ENCODE measurements around the gene TTYH2. TPM values are rescaled to one million over a fixed set of nuclear protein-coding genes. Genes with fewer than 3 reads are reported as not detected.

Gene TTYH2
- total RNA-seq, 3 donors from 2014 or later, result 4.2 to 5.9 (median 5.6) TPM

DNA sequence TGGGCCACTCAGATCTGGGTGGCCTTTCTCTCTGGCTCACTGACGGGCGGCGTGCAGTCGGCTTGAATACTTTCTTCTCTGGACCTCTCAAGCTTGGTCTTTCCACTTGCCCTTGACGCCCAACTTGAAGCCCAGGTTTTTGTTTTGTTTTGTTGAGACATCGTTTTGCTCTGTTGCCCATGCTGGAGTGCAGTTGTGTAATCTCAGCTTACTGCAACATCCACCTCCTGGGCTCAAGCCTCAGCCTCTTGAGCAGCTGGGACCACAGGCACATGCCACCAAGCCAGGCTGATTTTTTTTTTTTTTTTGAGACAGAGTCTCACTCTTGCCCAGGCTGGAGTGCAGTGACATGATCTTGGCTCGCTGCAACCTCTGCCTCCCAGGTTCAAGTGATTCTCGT, 89.9 kb downstream of the TTYH2 start:
- Histone ChIP-seq H3K4me1 (no peaks in the 10 kb centered on the region), H3K9me3 (no peaks in the 10 kb centered on the region), H3K27me3 (peaks cover 0 to 8% of the 10 kb centered on the region in 2 donors), H3K36me3 (no peaks in the 10 kb centered on the region), H3K4me3 (no peak overlapping the region), H3K27ac (no peak overlapping the region)
- no peak for DNase-seq (ENCODE audit: low spot score in 2 of 2)
- intact Hi-C loops (cut with DNase I; ENCODE audit: low total_unique reads), result no loop called here
- TF ChIP-seq POLR2AphosphoS5 (IDR thresholded peaks at IDR 0.05) (no peak), POLR2A (IDR thresholded peaks at IDR 0.05) (no peak)
- TF ChIP-seq, protein P1, sequence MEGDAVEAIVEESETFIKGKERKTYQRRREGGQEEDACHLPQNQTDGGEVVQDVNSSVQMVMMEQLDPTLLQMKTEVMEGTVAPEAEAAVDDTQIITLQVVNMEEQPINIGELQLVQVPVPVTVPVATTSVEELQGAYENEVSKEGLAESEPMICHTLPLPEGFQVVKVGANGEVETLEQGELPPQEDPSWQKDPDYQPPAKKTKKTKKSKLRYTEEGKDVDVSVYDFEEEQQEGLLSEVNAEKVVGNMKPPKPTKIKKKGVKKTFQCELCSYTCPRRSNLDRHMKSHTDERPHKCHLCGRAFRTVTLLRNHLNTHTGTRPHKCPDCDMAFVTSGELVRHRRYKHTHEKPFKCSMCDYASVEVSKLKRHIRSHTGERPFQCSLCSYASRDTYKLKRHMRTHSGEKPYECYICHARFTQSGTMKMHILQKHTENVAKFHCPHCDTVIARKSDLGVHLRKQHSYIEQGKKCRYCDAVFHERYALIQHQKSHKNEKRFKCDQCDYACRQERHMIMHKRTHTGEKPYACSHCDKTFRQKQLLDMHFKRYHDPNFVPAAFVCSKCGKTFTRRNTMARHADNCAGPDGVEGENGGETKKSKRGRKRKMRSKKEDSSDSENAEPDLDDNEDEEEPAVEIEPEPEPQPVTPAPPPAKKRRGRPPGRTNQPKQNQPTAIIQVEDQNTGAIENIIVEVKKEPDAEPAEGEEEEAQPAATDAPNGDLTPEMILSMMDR (IDR thresholded peaks at IDR 0.05), result no peak

DNA sequence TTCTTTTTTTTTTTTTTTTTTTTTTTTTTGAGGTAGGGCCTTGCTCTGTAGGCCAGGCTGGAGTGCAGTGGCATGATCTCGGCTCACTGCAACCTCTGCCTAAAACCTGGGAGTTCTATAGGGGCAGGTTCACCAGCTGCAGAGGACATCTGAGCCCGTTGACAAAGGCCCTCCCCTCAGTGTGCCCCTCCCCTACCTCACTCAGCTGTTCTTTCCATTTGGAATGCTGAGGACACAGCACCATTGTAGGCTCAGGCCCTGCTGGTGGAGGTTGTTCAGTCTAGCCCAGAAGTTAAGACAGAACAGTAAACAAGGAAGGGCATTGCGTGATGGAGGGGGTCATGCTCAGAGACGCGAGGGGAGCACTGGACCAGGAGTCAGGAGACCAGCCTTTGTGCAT, 90.8 kb downstream of the TTYH2 start:
- no peak for DNase-seq (ENCODE audit: low spot score in 2 of 2)
- Histone ChIP-seq H3K4me1 (no peaks in the 10 kb centered on the region), H3K4me3 (no peak overlapping the region), H3K27me3 (peaks cover 0 to 8% of the 10 kb centered on the region in 2 donors), H3K9me3 (no peaks in the 10 kb centered on the region), H3K27ac (no peak overlapping the region), H3K36me3 (no peaks in the 10 kb centered on the region)
- TF ChIP-seq, protein P1 (IDR thresholded peaks at IDR 0.05), result no peak
- no peak for TF ChIP-seq POLR2AphosphoS5 (IDR thresholded peaks at IDR 0.05)
- no peak for TF ChIP-seq POLR2A (IDR thresholded peaks at IDR 0.05)
- intact Hi-C loops (cut with DNase I; ENCODE audit: low total_unique reads), result no loop called here

DNA sequence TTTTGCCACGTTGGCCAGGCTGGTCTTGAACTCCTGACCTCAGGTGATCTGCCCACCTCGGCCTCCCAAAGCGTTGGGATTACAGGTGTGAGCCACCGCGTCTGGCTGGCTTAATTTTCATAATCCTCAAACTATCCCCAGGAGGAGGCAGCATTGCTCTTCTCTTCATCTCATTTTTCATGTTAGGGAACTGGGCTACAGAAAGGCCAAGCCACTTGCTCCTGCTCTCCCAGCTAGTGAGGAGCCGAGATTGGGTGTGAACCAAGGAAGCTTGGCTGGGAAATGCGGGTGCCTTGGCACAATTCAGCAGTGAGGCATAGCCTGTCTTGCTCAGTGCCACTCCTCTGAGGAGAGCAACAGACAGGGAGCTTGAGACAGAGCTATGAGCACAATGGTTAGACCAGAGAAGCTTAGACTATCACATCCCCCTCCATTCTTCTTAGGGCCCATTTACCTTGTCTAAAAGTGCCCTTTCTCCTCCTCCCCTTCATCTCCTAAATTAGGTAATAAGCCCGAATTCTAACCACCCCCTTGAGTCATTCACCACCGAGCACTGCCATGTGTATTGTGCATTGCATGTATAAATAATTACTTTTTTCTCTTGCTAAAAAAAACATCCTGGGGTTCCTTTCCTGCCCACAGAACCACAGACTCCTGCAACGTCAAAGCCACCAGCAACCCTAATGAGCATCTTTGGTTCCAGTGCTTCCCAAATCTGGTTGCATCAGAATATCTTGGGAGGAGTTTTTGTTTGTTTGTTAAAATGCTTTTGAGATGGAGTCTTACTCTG, 92.7 kb downstream of the TTYH2 start:
- no peaks in the 10 kb centered on the region for H3K36me3 ChIP-seq
- intact Hi-C loops (cut with DNase I; ENCODE audit: low total_unique reads), result no loop called here
- no peak for TF ChIP-seq POLR2A (IDR thresholded peaks at IDR 0.05)
- TF ChIP-seq, protein P1 (IDR thresholded peaks at IDR 0.05), result no peak
- TF ChIP-seq POLR2AphosphoS5 (IDR thresholded peaks at IDR 0.05), result no peak

DNA sequence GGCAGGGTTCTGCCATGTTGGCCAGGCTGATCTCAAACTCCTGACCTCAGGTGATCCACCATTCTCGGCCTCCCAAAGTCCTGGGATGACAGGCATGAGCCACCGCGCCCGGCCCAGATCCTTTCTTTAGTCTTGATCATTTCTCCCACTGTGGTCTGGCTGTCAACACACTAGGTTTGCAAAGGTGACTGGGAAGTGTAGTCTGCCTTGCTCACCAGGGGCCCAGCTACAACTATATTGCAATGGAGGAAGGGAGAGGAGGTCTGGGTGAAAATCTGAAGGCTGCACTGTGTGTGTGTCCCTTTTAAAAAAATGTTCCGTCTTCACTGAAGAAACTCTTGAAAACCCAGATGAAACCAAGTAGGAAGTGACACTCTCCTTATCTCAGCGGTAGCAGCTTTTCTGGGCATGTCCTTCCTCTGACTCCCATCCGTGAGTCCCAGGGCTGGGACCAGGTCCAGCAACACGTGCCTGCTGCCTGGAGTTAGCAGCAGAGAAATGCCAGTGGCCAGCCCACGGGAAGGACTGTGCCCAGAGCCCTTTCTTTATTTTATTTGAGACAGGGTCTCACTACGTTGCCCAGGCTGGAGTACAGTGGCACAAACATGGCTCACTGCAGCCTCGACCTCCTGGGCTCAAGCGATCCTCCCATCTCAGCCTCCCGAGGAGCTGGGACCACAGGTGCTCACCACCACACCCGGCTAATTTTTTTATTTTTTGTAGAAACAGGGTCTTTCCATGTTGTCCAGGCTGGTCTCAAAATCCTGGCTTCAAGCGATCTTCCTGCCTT, 94.8 kb downstream of the TTYH2 start:
- DNase-seq (ENCODE audit: low spot score in 2 of 2), result no peak
- peaks cover 0 to 12% of the 10 kb centered on the region in 2 donors for H3K27me3 ChIP-seq
- H3K36me3 ChIP-seq, result no peaks in the 10 kb centered on the region
- H3K9me3 ChIP-seq, result peaks cover 0 to 6% of the 10 kb centered on the region in 2 donors
- no peaks in the 10 kb centered on the region for H3K4me1 ChIP-seq
- intact Hi-C loops (cut with DNase I; ENCODE audit: low total_unique reads), result no loop called here
- no peak overlapping the region for H3K27ac ChIP-seq
- no peak for TF ChIP-seq POLR2AphosphoS5 (IDR thresholded peaks at IDR 0.05)
- TF ChIP-seq POLR2A (IDR thresholded peaks at IDR 0.05), result no peak
- TF ChIP-seq, protein P1 (IDR thresholded peaks at IDR 0.05), result no peak
- no peak overlapping the region for H3K4me3 ChIP-seq

More for the DNA sequence above, 92.7 kb downstream of the TTYH2 start:
- DNase-seq (ENCODE audit: low spot score in 2 of 2), result no peak
- no peak overlapping the region for H3K27ac ChIP-seq
- peaks cover 0 to 9% of the 10 kb centered on the region in 2 donors for H3K27me3 ChIP-seq
- H3K4me3 ChIP-seq, result no peak overlapping the region
- no peaks in the 10 kb centered on the region for H3K9me3 ChIP-seq
- no peaks in the 10 kb centered on the region for H3K4me1 ChIP-seq

DNA sequence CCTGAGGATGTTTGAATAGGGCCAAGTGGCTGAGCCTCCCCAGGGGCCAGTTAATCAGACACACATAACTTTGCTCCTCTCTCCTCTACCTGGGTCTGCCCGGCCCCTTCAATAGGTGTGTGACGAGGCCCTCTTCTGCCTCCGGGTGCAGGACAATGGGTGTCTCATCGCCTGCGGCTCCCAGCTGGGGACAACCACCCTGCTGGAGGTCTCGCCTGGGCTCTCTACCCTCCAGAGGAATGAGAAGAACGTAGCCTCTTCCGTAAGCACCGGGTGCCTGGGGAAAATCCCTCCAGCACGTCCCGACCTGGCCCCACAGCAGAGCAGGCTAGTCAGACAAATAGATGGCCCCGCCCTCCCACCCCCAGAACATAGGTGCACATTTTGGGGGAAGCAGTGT, 96.5 kb downstream of the TTYH2 start:
- peaks cover 0 to 12% of the 10 kb centered on the region in 2 donors for H3K27me3 ChIP-seq
- no peak overlapping the region for H3K4me3 ChIP-seq
- no peaks in the 10 kb centered on the region for H3K4me1 ChIP-seq
- intact Hi-C loops (cut with DNase I; ENCODE audit: low total_unique reads), result no loop called here
- H3K36me3 ChIP-seq, result no peaks in the 10 kb centered on the region
- DNase-seq (ENCODE audit: low spot score in 2 of 2), result no peak
- no peak overlapping the region for H3K27ac ChIP-seq
- TF ChIP-seq POLR2A (IDR thresholded peaks at IDR 0.05), result no peak
- H3K9me3 ChIP-seq, result peaks cover 0 to 6% of the 10 kb centered on the region in 2 donors

Other genes with a start within 250 kb of the TTYH2 start
- 100 to 1,000 TPM; 304 to 570 (median 471) TPM for gene RPL38, start 9.9 kb upstream of the TTYH2 start, total RNA-seq
- not detected for gene DNAI2, start 60.7 kb downstream of the TTYH2 start, total RNA-seq
- gene KIF19, start 112.7 kb downstream of the TTYH2 start, total RNA-seq, result 1 to 10 TPM in 1 of 3 donors, under 1 TPM in 2; 0.16 to 1.3 (median 0.44) TPM
- not detected for gene BTBD17, start 148.3 kb downstream of the TTYH2 start, total RNA-seq
- not detected for gene GPR142, start 153.9 kb downstream of the TTYH2 start, total RNA-seq
- 10 to 100 TPM; 24.3 to 69.2 (median 40.3) TPM for gene GPRC5C, start 218.5 kb downstream of the TTYH2 start, total RNA-seq

Measured in breast epithelium (tissue), 4 donors.